ENCODE results near the gene MCF2L.

MCF2L gene

DNA sequence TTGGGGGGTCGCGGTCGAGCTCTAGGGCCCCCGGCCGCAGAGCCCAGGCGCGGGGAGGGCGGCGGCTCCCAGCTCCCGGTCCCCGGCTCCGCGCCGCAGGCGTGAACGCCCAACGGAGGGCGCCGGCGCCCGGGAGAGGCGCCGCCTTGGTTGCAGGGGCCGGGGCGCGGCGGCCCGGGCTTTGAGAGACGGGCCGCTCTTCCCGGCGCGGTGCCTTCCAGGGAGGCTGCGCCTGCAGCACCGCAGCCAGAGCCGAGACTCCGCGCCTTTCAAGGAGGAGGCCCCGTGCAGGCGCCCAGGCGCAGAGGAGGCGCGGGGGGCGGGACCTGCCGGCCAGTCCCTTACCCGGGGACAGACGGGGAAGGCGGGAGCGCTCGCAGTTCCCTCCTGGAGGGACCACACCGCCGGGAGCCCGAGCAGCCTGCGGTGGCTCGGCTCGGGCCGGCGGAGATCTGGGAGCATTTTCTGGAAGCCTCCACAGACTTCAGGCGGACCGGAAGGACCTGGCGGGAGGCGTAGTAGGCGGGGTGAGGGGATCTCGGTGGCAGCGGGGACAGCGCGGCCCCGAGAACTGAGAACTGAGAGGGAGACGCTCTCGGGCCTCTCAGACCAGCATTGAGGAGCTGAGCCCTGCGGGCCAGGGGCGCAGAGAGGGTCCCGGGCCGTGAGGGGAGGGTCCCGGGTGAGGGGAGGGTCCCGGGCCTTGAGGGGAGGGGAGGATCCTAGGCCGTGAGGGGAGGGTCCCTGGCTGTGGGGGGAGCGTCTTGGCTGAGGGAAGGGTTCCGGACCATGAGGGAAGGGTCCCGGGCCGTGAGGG is 25.5 kb upstream of the MCF2L start:
- DNase-seq: peak; percentile 40

DNA sequence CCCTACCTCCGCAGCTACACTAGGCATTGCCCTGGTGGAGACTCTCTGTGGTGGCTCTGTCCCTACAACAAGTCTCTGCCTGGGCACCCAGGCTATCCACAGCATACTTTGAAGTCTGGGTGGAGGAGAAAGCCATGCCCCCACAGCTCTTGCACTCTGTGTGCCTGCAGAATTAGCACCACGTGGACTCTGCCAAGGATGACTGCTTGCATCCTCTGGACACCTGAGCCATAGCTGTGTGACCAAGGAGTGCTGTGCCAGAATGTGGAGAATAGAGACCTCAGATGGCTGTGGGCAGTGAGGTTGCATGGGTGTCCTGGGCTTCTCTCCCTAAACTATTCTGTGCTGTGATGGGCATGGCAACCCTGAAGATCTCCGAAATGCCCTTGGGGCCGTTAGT is 21.2 kb upstream of the MCF2L start:
- no peak for DNase-seq

DNA sequence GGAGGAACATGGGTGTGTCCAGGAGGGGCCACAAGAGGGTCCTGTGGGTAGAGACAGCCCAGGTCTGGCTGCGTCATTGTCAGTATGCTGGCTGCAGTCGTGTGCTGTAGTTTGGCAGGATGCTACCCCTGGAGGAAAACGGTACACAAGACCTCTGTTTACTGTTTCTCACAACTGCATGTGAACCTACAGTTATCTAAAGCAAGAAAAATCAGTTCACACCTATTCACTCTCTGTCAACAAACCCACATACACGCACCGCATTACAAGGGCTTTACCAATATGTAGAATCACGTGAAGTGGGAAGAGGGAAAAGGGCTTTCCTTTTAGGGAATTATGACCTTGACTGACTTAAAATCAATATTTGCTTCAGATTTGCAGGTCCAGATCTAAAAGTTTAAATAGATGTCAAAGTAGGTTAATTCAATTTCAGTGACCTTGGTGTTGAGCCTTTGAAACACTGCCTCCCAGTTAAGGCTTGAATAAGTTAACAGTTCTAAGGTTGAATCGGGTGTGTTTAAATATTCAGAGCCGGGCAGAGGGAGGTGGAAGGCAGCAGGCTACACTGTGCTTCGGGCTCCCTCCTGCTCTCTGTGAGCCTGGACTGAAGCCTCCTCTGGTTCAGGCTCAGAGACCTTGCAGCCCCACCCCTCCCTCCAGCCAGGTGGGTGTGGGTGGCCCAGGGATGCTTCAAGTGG is 17.2 kb upstream of the MCF2L start:
- no peak for DNase-seq

DNA sequence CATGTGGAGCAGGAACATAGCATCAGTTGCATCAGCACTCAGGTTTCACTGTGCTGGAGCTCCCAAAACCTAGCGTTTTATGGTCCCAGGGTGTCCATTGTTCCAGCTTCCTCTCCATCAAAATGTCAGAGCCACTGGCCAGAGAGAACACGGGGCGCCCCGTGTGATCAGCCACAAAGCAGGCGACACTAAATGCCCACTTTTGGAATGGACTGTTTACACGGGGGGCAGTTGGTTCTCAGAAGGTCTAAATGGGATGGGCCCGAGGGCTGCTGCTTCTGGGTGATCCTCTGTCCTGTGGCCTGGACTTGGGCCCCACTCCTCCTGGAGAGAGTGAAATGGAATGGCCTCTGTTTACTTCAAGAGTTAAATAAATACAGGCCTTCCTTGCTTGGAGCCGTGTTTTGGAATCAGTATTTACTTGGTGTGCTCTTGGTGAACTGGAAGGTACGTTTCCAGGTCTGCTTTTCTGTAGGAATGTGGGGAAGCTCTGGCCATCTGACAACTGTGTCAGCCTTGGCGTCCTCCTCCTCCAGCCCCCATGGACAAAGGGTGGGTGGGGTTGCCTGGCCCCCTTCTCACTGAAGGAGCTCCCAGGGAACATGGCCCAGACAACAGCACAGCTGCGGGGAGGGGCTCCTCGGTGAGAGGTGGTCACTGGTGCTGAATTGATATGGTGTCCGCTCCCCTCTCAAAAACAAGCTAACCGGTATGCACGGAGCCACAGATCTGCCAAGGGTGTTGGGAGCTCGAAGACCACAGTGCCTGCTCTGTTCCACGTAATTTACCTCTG is 16.1 kb upstream of the MCF2L start:
- DNase-seq: no peak

DNA sequence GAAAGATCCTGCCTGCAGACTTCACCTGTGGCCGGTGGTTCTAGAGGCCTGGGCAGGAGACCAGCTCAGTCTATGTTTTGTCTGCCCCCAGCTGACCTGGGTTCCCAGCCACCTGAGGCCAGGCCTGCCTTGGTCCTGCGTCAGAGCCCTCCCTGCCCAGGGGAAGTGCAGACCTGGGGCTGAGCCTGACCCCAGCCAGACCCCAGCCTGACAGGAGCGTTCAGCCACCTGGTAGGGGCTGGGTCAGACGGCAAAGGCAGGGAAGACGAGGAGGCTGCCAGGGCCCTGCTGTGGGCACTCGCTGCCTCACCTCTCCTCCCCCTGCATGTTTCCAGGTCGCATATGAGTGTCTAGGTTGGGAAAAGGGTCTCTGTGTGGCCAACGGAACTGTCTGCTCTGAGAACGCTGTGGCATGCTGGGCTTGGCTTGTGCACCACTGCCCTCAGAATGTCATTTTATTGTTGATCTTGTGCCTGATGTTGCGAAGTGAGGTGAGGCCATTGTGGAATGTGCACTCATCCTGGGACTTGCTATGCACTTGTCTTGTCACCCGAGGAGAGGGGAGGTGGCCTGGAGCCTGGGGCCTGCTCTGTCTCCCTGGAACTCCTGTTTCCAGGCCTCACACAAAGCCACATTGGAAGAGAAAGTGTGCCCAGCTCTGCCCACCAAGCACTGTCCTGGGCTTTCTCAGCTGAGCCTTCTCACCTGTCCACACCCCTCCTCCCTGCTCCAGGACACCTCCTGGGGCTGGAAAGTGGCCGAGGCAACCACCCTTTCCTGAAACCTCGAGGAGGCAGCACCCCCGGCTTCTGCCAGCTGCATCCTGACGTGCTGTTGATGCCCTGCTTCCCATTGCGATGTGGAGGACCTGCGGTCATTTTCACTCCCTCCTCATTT is 15.2 kb upstream of the MCF2L start:
- DNase-seq: no peak

DNA sequence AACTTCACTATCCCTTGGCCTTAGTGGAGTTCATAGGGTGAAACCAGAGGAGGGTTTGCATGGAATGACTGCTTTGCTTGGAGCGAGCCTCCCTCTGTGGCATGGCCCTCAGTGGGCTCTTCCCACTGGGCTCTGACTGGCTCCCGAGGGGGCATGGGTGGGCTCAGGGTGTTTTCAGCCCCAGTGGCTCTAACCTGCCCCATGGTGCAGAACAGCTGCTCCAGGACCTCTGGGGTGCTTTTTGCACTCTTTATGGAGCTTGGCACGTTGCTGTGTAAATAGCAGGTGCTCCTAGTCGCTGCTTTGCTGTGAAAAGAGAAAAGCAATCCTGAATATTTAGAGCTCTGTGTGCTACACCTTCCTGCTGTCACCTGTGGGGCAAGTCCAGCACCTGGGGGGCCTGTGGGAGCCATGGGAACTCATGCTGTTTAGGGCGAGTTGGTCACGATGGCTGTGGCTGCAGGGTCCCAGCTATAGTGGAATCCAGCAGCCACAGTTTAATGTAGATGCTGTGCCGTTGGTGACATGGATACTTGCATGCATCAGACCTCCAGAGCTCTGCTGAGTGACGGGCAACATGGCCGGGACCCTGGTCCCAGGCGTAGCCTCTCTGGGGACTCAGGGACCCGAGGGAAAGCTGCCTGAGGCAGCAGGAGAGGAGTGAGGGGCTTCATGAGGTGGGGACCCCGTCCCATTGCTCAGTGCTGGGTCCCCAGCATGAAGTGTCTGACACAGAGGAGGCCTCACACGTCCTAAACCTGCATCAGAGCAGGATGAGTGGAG is 14.3 kb upstream of the MCF2L start:
- DNase-seq: no peak

DNA sequence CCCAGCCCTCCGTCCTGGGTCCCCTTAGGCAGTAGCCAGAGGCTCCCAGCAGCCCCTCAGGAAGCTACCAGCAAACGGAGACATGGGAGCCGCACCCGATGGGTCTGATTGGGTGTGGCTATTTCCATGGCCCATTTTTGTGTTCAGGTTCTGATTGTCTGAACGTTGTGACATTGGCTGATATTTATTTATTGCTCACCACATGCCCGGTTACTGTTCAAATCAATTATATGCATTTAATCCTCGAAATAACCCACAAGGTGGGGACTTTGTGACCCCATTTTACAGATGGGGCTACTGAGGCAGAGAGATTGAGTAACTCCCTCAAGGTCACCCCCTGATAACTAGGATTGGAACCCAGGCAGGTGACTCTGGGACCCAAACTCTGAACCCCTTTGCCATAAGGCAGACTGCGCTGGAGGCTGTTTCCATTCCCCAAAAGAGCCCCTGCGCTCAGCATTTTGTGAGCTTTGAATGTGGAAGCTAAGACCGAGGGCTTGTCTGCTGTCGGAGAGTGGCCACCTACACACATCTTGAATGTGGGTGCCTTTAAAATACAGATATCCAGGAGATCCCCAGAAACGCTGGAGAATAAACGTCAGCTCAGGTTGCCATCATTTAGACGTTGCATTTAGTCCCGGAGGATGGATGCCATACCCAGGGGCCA is 13.6 kb upstream of the MCF2L start:
- no peak for DNase-seq

DNA sequence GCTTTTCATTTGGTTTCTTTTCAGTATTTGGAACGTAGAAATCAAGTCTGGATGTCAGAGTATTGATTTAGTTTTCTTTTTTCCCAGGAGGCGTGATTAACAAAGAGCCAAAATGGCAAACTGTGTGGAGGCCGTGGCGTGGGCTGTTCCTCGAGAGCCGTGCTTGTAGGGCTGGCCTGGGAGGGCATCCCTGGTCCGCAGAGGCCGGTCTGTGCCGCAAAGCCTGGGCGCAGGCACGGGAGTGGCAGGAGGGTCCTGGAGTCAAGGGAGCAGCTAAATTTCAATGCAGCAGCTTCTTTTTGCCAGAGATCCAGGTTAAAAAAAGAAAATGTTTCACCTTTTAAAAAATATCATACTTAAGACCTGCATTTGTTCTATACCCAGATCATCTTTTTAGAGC is 13.1 kb upstream of the MCF2L start:
- DNase-seq: no peak

DNA sequence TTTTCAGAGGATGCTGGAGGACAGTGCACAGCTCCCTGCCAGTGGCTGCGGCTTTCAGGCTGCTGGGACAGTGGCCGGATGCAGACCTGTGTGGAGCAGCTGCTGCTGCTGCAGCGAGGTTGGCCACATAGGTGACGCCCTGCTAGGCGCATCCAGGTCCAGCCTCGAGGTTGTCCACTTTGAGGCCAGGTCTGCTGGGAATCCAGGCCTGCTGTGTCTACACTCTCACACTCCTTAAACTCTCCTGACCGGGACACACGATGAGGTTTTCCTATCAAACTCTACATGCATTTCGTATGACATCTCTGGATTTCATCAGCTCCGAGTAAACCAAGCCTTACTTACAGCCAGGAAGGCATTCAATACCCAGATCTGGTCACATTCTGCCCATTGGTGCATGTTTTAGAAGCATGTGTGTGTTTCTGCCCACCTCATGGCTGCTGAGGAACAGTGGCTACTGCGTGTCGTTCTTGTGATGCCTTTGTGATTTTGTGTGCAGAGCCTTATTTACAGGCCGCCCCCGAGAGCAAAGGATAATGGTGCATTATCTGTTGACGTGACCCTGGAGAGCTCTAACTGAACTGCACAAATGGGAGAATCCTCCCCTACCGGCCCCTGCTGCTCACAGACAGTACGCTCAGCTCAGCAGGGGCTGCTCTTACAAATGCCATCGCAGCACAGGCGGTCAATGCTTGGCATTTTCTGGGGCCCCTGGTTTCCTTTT is 12.3 kb upstream of the MCF2L start:
- no peak for DNase-seq

DNA sequence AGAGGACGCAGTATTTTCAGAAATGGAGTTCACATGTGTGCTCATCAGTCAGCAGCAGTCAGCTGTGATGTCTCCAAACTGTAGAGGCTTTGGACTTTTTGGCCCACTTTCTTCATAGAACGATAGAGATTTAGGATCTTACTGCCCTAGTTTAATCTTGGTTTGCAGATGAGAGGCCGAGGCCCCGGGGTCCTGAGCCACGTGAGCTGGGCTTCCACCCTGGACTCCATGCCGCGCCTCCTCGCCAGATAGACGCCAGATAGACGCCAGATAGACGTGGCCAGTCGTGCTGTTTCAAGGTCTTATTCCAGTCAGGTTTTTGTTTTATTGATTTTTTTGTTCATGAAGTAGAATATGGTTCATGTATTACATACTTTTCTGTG is 11.7 kb upstream of the MCF2L start:
- DNase-seq: no peak

DNA sequence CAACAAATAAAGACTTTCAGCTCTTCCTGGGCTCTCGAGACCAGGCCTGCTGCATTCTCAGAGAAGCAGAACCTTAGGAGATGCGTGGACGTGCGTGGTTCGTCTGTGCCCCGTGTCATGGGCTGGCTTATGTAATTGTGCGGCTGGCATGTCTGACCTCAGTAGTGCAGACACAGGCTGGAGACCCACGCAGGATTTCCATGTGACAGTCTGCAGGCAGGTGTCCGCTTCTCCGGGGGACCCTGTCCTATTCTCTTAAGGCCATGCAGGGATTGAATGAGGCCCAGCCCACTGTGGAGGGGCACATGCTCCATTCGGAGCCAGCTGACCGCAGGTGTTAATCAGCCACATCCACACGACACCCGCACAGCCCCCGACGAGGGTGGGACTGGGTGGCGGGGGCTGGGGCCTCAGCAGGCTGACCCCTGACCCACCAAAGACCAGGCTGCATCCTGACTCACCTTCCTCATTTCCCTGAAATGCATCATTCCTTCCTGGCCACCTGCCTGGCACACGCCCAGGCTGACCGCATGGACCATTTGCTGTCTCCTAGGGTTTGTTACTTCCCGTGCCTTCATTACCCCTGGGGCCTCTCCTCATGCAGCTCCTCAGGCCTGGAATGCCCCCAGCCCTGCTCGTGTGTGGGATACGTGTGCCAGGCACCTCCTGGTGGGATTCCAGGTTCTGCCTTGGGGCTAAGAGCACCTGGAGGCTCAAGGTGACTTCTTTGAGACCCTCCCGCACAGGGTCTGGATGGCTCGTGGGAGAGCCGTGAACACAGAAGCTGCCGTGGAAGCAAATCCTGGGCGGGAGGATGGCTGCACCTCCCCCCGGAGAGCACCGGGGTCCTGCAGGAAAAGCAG is 10.7 kb upstream of the MCF2L start:
- DNase-seq: no peak

DNA sequence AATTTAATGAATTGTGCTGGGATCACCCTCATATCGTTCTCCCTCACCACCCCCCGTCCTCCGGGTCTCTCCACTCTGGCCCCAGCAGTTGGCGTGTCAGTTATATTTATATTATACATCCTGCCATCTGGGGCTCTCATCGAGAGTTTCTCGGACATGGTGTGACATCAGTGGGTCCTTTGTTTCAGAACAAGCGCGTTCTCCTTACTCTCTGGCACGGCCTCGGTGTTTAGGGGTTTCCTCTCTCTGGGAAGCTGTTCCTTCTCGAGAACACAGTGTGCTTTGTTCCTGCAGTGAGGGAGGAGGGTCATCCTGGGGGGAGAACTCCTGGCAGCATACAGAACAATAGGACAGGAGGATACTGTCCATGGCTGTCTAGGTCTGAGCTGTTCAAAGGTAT is 9.8 kb upstream of the MCF2L start:
- no peak for DNase-seq

DNA sequence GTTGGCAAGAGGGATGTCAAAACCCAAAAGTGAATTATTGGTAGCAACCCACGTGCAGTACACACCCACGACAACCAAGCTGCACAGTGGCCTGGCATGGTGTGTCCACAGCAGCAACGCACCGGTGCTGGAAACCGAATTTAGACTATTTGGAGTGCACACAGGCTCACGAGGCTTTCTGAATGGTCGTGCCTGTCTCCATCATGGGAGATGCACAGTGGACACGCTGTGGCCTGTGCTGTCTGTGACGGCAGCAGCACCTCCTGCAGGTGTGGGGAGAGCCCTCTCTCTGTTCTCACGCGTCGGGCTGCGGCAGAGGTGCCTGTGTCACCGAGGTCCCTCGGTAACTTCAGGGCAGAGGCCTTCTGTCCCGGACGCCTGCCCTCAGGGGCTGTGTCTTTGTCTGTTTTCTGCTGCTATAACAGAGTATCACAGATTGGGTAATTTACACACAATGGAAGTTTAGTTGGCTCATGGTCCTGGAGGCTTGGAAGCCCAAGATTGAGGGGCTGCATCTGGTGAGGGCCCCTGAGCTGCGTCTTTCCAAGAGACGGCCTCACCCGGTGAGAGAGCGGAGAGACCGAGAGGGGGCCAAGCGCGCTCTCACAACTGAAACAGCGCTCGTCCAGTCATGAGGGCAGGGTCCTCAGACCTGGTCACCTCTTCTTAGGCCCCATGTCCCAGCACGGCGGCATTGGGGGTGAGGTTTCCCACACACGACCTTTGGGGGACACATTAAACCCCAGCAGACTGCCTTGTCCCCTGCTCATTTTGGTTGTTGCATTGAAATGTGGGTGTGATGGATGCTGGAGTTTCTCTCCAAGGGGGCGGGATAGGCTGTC is 9.1 kb upstream of the MCF2L start:
- no peak for DNase-seq

DNA sequence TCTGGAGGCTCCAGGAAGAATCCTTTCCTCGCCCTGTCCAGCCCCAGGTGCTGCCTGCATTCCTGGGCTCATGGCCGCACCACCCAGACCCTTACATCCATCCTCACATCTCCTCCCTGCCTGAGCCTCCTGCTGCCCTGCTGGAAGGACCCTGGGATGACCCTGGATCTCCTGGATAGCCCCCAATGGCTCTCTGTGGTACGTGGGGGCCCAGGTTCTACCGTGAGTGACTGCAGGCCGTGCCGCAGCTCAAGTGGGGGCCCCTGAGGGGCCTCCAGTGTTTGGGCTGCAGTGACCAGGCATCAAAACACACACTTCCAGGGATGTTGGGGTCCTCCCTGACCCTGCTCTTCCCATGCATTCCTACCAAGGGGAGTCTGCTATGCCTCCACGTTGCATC is 8.3 kb upstream of the MCF2L start:
- no peak for DNase-seq

DNA sequence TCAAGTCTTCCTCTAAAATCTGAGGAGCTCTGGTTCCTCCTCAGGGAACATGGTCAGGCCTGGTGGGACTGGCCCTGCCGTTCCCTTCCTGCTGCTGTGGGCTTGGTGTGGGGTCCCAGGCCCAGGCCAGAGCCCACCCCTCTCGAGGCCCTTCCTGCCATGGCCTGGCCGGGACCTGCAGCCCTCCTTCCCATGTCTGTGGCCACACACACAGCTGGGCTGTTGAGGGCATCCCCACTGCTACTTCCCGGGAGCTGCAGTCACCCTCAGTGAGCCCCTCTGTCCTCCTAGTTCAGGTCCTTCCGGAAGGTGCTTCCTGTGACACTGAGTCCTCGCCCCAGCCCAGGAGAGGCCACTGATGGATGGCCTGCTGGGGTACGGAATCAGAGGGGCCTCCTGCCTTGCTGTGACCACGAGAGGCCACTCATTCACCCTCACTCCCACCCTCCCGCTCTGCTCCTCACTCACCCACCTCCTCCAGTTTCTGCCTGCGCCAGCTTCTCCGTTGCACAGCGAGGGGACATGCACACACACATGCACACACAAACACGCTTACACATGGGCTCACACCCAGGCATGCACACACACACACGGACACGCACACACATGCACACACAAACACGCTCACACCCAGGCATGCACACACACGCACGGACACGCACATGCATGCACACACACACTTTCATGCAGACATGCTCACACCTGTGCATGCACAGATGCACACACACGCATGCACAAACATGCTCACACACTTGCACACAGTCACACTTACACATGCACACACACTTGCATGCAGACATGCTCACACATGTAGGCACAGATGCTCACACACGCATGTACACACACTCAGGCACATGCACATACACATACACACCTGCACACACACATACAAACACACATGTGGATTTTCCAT is 7.3 kb upstream of the MCF2L start:
- no peak for DNase-seq

DNA sequence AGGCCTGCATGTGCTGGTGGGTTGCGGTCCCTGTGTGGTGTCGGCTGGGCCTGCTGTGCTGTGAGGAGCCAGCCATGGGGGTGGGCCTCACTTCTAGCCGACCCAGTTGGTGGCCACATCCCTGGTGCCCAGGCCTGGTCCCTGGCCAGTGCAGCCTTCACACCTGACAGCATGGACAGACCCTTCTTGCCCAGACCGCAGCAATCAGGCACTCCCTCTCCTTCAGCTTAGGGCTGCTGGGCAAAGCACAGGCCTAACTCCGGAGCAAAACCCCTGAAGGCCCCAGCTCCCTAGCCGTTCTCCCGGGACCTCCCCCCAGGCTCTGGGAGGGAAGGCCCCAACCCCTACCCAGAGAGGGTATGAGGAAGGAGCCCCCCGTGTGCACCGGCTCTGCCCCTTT is 6.6 kb upstream of the MCF2L start:
- no peak for DNase-seq

DNA sequence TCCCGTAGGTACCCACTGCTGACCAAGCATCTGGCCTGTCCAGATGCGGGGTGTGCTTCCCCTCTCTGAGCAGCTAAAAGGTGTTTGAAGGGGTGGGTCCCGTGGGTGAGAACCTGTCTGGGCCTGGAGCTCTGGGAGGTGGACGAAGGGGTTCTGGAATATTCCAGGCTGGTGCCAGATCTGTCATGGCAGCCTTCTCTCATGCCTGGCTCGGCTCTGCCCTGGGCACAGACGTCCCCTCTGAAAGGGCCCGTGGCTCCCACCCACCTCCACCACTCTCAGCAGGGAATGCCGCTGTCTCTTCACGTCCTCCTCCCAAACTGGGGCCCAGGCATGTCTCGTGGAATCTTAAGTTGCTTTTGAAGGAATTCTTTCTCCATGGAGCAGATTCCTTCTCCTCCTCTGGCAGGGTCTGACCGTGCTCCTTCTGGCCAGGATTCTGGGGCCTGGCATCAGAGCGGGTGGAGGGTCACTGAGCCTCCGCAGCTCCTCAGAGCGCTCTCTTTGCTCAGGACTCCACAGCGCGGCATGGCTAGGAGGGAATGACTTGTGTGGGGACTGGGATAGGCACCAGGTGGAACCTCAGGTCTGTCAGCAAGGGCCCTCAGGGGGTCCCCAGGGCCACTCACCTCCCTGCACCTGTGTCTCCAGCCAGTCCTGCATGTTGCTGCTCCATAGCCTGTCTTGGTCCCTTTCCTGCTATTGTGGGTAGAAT is 5.9 kb upstream of the MCF2L start:
- DNase-seq: no peak
